Measurements from ENCODE around the gene RASA2.

Gene RASA2

DNA sequence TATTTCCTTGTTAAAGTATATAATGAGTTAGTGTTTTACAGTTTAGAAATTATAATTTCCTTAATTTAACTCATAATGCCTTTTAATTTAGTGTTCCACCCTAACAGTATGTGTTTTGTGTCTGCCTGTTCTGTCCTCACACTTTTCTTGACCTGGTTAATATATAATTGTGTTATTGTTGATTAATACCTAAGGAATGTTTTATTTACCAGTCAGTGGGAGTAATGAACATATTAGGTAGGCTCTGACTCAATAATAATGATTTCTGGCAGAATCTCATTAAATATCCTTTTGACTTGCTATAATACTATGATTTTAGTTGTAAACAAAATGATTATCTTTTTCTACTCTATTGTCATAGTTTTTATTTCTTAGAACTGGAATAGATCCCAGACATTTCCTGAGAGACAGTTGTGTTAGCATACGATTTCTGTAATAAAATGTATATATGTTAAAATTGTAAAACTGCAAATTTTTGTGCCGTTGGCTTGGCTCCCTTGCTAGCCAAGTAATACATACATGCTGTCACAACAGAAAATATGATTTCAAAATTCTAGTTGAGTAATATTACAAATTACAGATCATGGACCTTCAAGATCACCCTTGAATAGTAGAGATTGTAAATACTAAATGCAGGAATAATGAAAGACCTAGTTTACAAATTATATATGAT lies 51.9 kb downstream of the RASA2 start:
- DNase-seq (ENCODE audit: low read depth): peak; percentile 35
- TF ChIP-seq, protein P1, sequence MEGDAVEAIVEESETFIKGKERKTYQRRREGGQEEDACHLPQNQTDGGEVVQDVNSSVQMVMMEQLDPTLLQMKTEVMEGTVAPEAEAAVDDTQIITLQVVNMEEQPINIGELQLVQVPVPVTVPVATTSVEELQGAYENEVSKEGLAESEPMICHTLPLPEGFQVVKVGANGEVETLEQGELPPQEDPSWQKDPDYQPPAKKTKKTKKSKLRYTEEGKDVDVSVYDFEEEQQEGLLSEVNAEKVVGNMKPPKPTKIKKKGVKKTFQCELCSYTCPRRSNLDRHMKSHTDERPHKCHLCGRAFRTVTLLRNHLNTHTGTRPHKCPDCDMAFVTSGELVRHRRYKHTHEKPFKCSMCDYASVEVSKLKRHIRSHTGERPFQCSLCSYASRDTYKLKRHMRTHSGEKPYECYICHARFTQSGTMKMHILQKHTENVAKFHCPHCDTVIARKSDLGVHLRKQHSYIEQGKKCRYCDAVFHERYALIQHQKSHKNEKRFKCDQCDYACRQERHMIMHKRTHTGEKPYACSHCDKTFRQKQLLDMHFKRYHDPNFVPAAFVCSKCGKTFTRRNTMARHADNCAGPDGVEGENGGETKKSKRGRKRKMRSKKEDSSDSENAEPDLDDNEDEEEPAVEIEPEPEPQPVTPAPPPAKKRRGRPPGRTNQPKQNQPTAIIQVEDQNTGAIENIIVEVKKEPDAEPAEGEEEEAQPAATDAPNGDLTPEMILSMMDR (conservative IDR thresholded peaks at IDR 0.05; ENCODE audit: control insufficient read depth, insufficient read depth, low read depth, low read length): no peak
- H3K4me3 ChIP-seq (ENCODE audit: control insufficient read depth, low read depth, low read length): no peak overlapping the region

DNA sequence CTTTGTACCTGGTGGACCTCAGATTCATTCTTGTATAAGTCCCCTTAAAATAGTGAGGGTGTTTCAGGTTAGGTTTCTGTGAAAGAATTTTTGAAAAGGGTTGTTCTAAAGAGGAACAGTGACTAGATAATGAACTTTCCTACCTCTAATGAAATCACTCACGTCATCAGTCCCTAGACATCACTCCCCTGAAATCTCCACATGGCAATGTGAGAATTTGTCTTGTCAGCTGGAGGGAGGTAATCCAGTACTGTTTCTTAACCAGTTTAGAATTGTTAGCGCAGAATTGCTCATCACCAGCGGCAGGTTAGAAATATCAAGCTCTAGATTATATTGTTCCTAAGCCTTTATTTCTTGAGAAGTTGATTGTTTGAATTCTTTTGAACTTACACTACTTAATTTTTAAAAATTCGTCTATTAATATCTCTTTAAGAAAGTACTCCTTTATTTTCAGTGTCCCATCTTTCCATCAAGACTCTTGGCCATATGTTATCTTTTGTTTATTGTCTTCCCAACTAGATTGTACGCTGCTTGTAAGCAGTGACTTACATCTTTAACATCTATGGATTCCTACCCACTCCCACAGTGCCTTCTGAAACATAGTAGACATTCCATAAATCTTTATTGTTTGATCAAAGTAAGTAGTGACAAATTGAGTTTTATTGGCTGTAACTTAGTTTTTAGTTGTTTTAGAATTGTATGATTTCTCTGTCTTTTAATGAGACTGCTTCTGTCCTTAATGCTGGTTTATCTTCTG lies 52.8 kb downstream of the RASA2 start:
- TF ChIP-seq, protein P1 (conservative IDR thresholded peaks at IDR 0.05; ENCODE audit: control insufficient read depth, insufficient read depth, low read depth, low read length): no peak
- peak; percentile 50 for DNase-seq (ENCODE audit: low read depth)
- H3K4me3 ChIP-seq (ENCODE audit: control insufficient read depth, low read depth, low read length): no peak overlapping the region

DNA sequence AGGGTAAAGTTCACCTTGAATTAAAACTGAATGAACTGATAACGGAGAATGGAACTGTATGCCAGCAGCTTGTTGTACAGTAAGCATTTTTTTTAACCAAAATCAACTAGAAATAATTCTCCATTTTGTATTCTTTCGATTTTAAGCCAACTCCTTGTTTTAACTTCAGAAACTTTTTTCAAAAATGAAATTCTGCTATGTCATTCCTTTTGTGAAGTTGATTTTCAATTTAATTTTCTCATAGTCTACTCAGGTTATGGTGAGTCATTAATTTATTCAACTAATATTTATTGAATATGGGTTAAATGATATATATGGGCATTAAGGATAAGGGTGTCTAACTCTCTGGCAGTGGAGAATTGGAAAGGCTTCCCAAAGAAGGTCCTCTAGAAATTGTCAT lies 53.7 kb downstream of the RASA2 start:
- H3K4me3 ChIP-seq (ENCODE audit: control insufficient read depth, low read depth, low read length): no peak overlapping the region
- DNase-seq (ENCODE audit: low read depth): no peak
- TF ChIP-seq, protein P1 (conservative IDR thresholded peaks at IDR 0.05; ENCODE audit: control insufficient read depth, insufficient read depth, low read depth, low read length): no peak

DNA sequence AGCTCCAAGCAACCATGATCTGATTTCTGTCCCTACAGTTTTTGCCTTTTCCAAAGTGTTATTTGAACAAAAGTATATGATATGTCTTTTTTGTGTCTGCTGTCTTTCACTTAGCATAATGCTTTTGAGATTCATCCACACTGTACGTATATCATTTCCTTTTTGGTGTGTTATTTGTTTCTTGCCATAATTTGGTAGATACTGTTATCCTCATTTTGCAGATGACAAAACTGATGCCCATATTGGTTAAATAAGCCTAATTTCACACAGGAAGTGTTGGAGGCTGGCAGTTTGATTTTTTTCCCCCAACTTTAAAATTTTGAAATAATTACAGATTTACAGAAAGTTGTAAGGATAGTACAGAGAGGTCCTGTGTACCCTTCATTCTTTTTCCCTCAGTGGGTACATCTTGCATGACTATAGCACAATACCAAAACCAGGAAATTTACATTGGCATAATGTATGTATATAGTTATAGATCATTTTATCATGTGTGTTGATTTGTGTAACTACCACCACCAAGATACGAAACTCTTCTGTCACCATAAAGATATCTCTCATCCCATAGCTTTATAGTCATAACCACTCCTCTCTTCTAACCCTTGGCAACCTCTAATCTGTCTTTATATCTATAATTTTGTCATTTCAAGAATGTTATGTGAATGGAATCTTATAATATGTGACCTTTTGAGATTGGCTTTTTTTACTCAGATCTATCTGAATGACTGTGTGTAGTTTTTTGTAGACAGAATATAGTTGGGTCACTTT lies 55.6 kb downstream of the RASA2 start:
- H3K4me3 ChIP-seq (ENCODE audit: control insufficient read depth, low read depth, low read length): no peak overlapping the region
- no peak for DNase-seq (ENCODE audit: low read depth)
- TF ChIP-seq, protein P1 (conservative IDR thresholded peaks at IDR 0.05; ENCODE audit: control insufficient read depth, insufficient read depth, low read depth, low read length): no peak

DNA sequence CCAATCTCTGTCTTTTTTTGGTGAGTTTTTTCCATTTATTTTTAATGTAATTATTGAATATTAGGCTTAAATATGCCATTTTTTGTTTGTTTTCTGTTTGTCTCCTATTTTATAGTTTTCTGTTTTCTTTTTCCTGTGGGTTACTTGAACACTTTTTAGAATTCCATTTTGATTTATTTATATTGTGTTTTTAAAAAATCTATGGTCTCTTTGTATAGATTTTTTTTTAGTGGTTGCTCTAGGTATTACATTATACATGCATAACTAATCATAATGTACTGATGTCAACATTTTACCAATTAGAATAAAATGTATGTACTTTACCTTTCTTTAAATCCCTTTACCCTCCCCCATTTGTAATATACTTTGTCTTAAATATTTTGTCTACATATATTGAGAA lies 56.2 kb downstream of the RASA2 start:
- H3K4me3 ChIP-seq (ENCODE audit: control insufficient read depth, low read depth, low read length): no peak overlapping the region
- DNase-seq (ENCODE audit: low read depth): no peak
- TF ChIP-seq, protein P1 (conservative IDR thresholded peaks at IDR 0.05; ENCODE audit: control insufficient read depth, insufficient read depth, low read depth, low read length): no peak

DNA sequence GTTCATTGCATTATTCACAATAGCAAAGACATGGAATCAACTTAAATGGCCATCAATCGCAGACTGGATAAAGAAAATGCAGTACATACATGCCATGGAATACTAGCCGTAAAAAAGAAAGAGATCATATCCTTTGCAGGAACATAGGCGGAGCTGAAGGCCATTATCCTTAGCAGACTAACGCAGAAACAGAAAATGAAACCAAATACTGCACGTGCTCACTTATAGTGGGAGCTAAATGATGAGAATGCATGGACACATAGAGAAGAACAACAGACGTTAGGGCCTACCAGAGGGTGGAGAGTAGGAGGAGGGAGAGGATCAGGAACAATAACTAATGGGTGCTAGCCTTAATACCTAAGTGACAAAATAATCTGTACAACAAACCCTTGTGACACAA lies 57.9 kb downstream of the RASA2 start:
- TF ChIP-seq, protein P1 (conservative IDR thresholded peaks at IDR 0.05; ENCODE audit: control insufficient read depth, insufficient read depth, low read depth, low read length): no peak
- H3K4me3 ChIP-seq (ENCODE audit: control insufficient read depth, low read depth, low read length): no peak overlapping the region

More for the DNA sequence above, 57.9 kb downstream of the RASA2 start:
- no peak for DNase-seq (ENCODE audit: low read depth)
